Lower leg skin (tissue), 4 donors: ENCODE data around the gene TFE3. TPM values are rescaled to one million over a fixed set of nuclear protein-coding genes. Genes with fewer than 3 reads are reported as not detected.

ENCODE experiments used
- DNase-seq, 2 donors: peaks; one replicate each; pipeline ENCODE4 v3.0.0-alpha.2; 2019; ENCODE audit warnings: low spot score in 2 of 2
- H3K4me3 ChIP-seq: fragments of 200-600 bp; sonication (generic); 2 replicates; pipeline ENCODE4 v1.5.1; 2017; ENCODE audit warnings: mild to moderate bottlenecking, low read depth; ENCODE audit not compliant: poor library complexity, severe bottlenecking
- CTCF ChIP-seq, 3 donors: fragments of 450-650 bp; IDR thresholded peaks; one replicate each; pipeline ENCODE4 v1.5.1; 2016; ENCODE audit warnings: antibody characterized with exemption in 3 of 3, mild to moderate bottlenecking in 3 of 3, moderate library complexity in 2 of 3
- POLR2A ChIP-seq, 2 donors: fragments of 450-650 bp; IDR thresholded peaks; one replicate each; pipeline ENCODE4 v1.6.1; 2016 to 2017; ENCODE audit warnings: antibody characterized with exemption in 2 of 2, mild to moderate bottlenecking in 1 of 2, moderate library complexity in 1 of 2
- WGBS, 2 donors: methylation state at CpG; one replicate each; pipeline ENCODE4 v1.1.5; 2018; 5-methylcytosine and 5-hydroxymethylcytosine counted together
- intact Hi-C: fragments of 100-400 bp; cut with DNase I; formaldehyde crosslinking; loops from one replicate; pipeline ENCODE4 v1.15.0; 2023; ENCODE audit warnings: low total_unique reads
- total RNA-seq, 4 donors: library from RNA; depleted of rRNA; stranded (reverse); fragments of >200 nt; gene quantifications; one replicate each; pipeline ENCODE4 v1.1.0, GENCODE V29; 2016

Gene TFE3
- total RNA-seq, 4 donors from 2014 or later, result 37.1 to 55.9 (median 53.6) TPM

- H3K4me3 ChIP-seq, result no peak overlapping the region
- intact Hi-C loops, result no loop called here
- DNase-seq, result no peak
- 87 to 88% methylated on average over 13 of the region's 13 CpGs for WGBS, 2 donors
- TF ChIP-seq CTCF (IDR thresholded peaks at IDR 0.05), result no peak
- no peak for TF ChIP-seq POLR2A (IDR thresholded peaks at IDR 0.05)
Observed at GRCh38 chrX:49075347-49075746, 32.2 kb upstream of the TFE3 start.

GRCh38 chrX:49073601-49074575, 30.7 kb upstream of the TFE3 start, which contains the start of gene PRAF2:
PRAF2 (minus strand) TSS chrX:49074002; CDS start chrX:49073987, 15 bp downstream.
- no peak within 1 kb of the TSS for H3K4me3 ChIP-seq
- TF ChIP-seq CTCF (IDR thresholded peaks at IDR 0.05), result no peak
- no peak for TF ChIP-seq POLR2A (IDR thresholded peaks at IDR 0.05)
- DNase-seq, result peak; percentile 92 to 97
- intact Hi-C loops, result no loop called here
- WGBS, 2 donors, result 5 to 37% methylated on average over 34 to 60 of the region's 61 CpGs

GRCh38 chrX:49072712-49073095, 29.5 kb upstream of the TFE3 start:
- TF ChIP-seq CTCF (IDR thresholded peaks at IDR 0.05) (no peak), POLR2A (IDR thresholded peaks at IDR 0.05) (no peak)
- intact Hi-C loops, result no loop called here
- H3K4me3 ChIP-seq, result no peak overlapping the region
- 43 to 74% methylated on average over 9 to 10 of the region's 10 CpGs for WGBS, 2 donors
- no peak for DNase-seq

GRCh38 chrX:49071877-49072711, 28.9 kb upstream of the TFE3 start:
- intact Hi-C loops, result no loop called here
- WGBS, 2 donors, result 32 to 64% methylated on average over 24 to 63 of the region's 63 CpGs
- DNase-seq, result no peak
- H3K4me3 ChIP-seq, result no peak overlapping the region
- TF ChIP-seq POLR2A (IDR thresholded peaks at IDR 0.05) (no peak), CTCF (IDR thresholded peaks at IDR 0.05) (no peak)

GRCh38 chrX:49070988-49071387, 27.8 kb upstream of the TFE3 start:
- no peak for DNase-seq
- 89 to 100% methylated on average over 3 to 4 of the region's 4 CpGs for WGBS, 2 donors
- intact Hi-C loops, result no loop called here
- no peak for TF ChIP-seq CTCF (IDR thresholded peaks at IDR 0.05)
- no peak overlapping the region for H3K4me3 ChIP-seq
